ENCODE results near the gene MESP2.

Gene MESP2

DNA sequence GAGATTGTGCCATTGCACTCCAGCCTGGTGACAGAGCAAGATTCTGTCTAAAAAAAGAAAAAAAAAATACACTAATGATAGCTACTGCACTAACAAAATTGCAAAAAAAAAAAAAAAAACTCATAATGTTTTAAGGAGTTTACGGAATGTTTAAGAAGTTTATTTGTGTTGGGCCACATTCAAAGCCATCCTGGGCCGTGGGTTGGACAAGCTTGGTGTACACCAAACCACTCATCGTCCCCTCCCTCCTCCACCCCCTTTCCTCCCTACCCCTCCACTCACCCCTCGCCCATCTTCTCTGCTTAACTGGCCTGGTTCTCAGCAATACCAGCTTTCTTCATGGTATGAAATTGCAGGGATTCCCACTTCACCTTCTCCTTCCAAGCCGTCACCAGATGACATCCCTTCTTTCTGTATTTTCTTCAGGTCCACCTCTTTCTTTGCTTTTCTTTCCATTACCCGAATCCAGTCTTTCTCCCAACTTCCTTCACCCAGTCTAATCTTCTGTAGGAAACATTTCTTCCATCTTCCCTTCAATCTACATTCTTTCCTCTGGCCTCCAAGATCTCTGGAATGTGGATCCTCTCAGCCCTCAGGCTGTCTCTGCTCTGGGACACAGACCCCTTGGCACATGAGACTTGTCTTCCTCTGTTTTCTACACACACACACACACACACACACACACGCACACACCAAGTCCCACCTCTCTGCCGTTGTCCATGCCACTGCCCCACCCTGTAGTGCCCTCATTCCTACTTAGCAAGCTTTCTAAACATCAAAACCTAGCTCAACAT lies 21.6 kb upstream of the MESP2 start:
- DNase-seq (ENCODE audit: low spot score): no peak
- H3K27ac ChIP-seq (replicated peaks; ENCODE audit: low read length): no peak overlapping the region
- H3K79me1 ChIP-seq (ENCODE audit: low read depth, low read length): no peaks in the 10 kb centered on the region
- no peak overlapping the region for H2AFZ ChIP-seq (ENCODE audit: low read length)
- H2BK5ac ChIP-seq (ENCODE audit: low read length): no peak overlapping the region
- no CpG with 5 or more reads among the region's 8 CpGs for WGBS, 2 donors (ENCODE audit: extremely low coverage in 2 of 2, insufficient read length in 2 of 2, insufficient replicate concordance in 1 of 2)
- H3K23ac ChIP-seq (ENCODE audit: low read depth, low read length, poor library complexity): no peak overlapping the region
- no peak overlapping the region for H3K4me2 ChIP-seq (ENCODE audit: insufficient read depth, low read length, poor library complexity, severe bottlenecking)
- H2BK12ac ChIP-seq (ENCODE audit: low read length): no peak overlapping the region
- H3K9ac ChIP-seq (ENCODE audit: low read depth, low read length, poor library complexity): no peak overlapping the region
- H3K4me3 ChIP-seq (ENCODE audit: low read length in 2 of 2): no peak overlapping the region
- H2AK5ac ChIP-seq (ENCODE audit: low read depth, low read length): no peak overlapping the region
- H2BK15ac ChIP-seq (ENCODE audit: low read length): no peak overlapping the region
- no peak overlapping the region for H3K14ac ChIP-seq (ENCODE audit: low read length)
- H4K91ac ChIP-seq (ENCODE audit: low read depth, low read length, poor library complexity): no peak overlapping the region
- H3K18ac ChIP-seq (ENCODE audit: low read length): no peak overlapping the region
- peaks cover 0 to 2% of the 10 kb centered on the region in 2 donors for H3K9me3 ChIP-seq (replicated peaks in 1 of 2; ENCODE audit: control insufficient read depth in 2 of 2, insufficient read depth in 1 of 2, low read depth in 1 of 2, low read length in 2 of 2)
- no peak overlapping the region for H3K4ac ChIP-seq (ENCODE audit: low read length)
- no peaks in the 10 kb centered on the region for H3K36me3 ChIP-seq (replicated peaks in 1 of 2; ENCODE audit: control insufficient read depth in 2 of 2, insufficient read depth in 2 of 2, low read length in 2 of 2)
- H3K4me1 ChIP-seq (ENCODE audit: control insufficient read depth in 2 of 2, insufficient read depth in 1 of 2, low read depth in 1 of 2, low read length in 2 of 2): peaks cover 2 to 3% of the 10 kb centered on the region in 2 donors
- H4K8ac ChIP-seq (ENCODE audit: low read depth, low read length): no peak overlapping the region
- no peak overlapping the region for H2BK120ac ChIP-seq (ENCODE audit: low read depth, low read length)
- peaks cover 9 to 36% (median 19%) of the 10 kb centered on the region in 3 experiments for H3K27me3 ChIP-seq (ENCODE audit: control insufficient read depth in 3 of 3, insufficient read depth in 3 of 3, low read depth in 1 of 3, low read length in 3 of 3)

DNA sequence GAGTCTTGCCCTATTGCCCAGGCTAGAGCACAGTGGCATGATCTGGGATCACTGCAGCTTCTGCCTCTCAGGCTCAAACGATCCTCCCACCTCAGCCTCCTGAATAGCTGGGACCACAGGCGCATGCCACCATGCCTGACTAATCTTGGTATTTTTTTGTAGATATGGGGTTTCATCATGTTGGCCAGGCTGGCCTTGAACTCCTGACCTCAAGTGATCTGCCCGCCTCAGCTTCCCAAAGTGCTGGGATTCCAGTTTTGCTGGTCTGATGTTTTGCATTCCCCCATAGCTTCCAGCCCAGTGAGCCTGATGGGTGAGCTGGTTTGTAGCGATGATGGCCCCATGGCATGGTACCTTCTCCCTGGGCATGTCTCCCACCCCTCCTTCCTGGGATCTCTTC lies 20.4 kb upstream of the MESP2 start:
- Histone ChIP-seq H3K36me3 (replicated peaks in 1 of 2; ENCODE audit: control insufficient read depth in 2 of 2, insufficient read depth in 2 of 2, low read length in 2 of 2) (no peaks in the 10 kb centered on the region), H3K14ac (ENCODE audit: low read length) (no peak overlapping the region), H3K18ac (ENCODE audit: low read length) (no peak overlapping the region), H3K4me3 (ENCODE audit: low read length in 2 of 2) (peak overlapping the region in 1 of 2 donors; percentile 3), H3K23ac (ENCODE audit: low read depth, low read length, poor library complexity) (no peak overlapping the region), H3K9me3 (replicated peaks in 1 of 2; ENCODE audit: control insufficient read depth in 2 of 2, insufficient read depth in 1 of 2, low read depth in 1 of 2, low read length in 2 of 2) (peaks cover 0 to 2% of the 10 kb centered on the region in 2 donors), H3K4ac (ENCODE audit: low read length) (no peak overlapping the region), H3K4me1 (ENCODE audit: control insufficient read depth in 2 of 2, insufficient read depth in 1 of 2, low read depth in 1 of 2, low read length in 2 of 2) (no peaks in the 10 kb centered on the region), H2BK12ac (ENCODE audit: low read length) (no peak overlapping the region), H3K9ac (ENCODE audit: low read depth, low read length, poor library complexity) (no peak overlapping the region), H3K4me2 (ENCODE audit: insufficient read depth, low read length, poor library complexity, severe bottlenecking) (no peak overlapping the region), H4K91ac (ENCODE audit: low read depth, low read length, poor library complexity) (no peak overlapping the region), H2BK15ac (ENCODE audit: low read length) (peak overlapping the region; percentile 37), H2AFZ (ENCODE audit: low read length) (no peak overlapping the region), H2BK5ac (ENCODE audit: low read length) (no peak overlapping the region), H3K79me1 (ENCODE audit: low read depth, low read length) (no peaks in the 10 kb centered on the region), H3K27me3 (ENCODE audit: control insufficient read depth in 3 of 3, insufficient read depth in 3 of 3, low read depth in 1 of 3, low read length in 3 of 3) (peaks cover 0 to 28% (median 9%) of the 10 kb centered on the region in 3 experiments), H2BK120ac (ENCODE audit: low read depth, low read length) (no peak overlapping the region), H4K8ac (ENCODE audit: low read depth, low read length) (no peak overlapping the region), H3K27ac (replicated peaks; ENCODE audit: low read length) (no peak overlapping the region), H2AK5ac (ENCODE audit: low read depth, low read length) (no peak overlapping the region)
- WGBS, 2 donors (ENCODE audit: extremely low coverage in 2 of 2, insufficient read length in 2 of 2, insufficient replicate concordance in 1 of 2): no CpG with 5 or more reads among the region's 4 CpGs
- DNase-seq (ENCODE audit: low spot score): no peak

DNA sequence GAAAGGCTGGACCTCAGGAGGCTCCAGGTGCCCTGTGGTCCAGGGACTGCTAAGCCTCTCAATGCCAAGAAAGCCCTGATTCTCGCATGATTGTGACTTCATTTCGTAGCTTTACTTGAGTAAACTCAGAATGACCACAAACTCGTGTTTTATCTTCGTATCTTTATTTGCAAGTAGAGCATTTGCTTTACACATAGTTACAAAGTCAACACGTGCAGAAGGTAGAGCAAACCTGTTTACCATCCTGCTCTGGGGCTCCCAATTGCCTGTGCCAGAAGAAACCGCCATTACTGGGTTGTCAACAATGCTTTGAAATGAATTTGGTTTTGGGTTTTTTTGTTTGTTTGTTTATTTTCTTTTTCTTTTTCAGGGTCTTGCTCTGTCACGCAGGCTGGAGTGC lies 19.2 kb upstream of the MESP2 start:
- H3K27ac ChIP-seq (replicated peaks; ENCODE audit: low read length): no peak overlapping the region
- H3K79me1 ChIP-seq (ENCODE audit: low read depth, low read length): no peaks in the 10 kb centered on the region
- H2BK5ac ChIP-seq (ENCODE audit: low read length): no peak overlapping the region
- no peak overlapping the region for H3K23ac ChIP-seq (ENCODE audit: low read depth, low read length, poor library complexity)
- peaks cover 0 to 22% (median 2%) of the 10 kb centered on the region in 3 experiments for H3K27me3 ChIP-seq (ENCODE audit: control insufficient read depth in 3 of 3, insufficient read depth in 3 of 3, low read depth in 1 of 3, low read length in 3 of 3)
- H3K14ac ChIP-seq (ENCODE audit: low read length): no peak overlapping the region
- H3K4me1 ChIP-seq (ENCODE audit: control insufficient read depth in 2 of 2, insufficient read depth in 1 of 2, low read depth in 1 of 2, low read length in 2 of 2): no peaks in the 10 kb centered on the region
- H4K91ac ChIP-seq (ENCODE audit: low read depth, low read length, poor library complexity): no peak overlapping the region
- WGBS, 2 donors (ENCODE audit: extremely low coverage in 2 of 2, insufficient read length in 2 of 2, insufficient replicate concordance in 1 of 2): no CpG with 5 or more reads among the region's 7 CpGs
- H2AFZ ChIP-seq (ENCODE audit: low read length): no peak overlapping the region
- no peak overlapping the region for H3K4ac ChIP-seq (ENCODE audit: low read length)
- no peak overlapping the region for H2BK120ac ChIP-seq (ENCODE audit: low read depth, low read length)
- no peak overlapping the region for H3K4me3 ChIP-seq (ENCODE audit: low read length in 2 of 2)
- peaks cover 0 to 3% of the 10 kb centered on the region in 2 donors for H3K9me3 ChIP-seq (replicated peaks in 1 of 2; ENCODE audit: control insufficient read depth in 2 of 2, insufficient read depth in 1 of 2, low read depth in 1 of 2, low read length in 2 of 2)
- H3K4me2 ChIP-seq (ENCODE audit: insufficient read depth, low read length, poor library complexity, severe bottlenecking): no peak overlapping the region
- no peak overlapping the region for H2BK12ac ChIP-seq (ENCODE audit: low read length)
- no peaks in the 10 kb centered on the region for H3K36me3 ChIP-seq (replicated peaks in 1 of 2; ENCODE audit: control insufficient read depth in 2 of 2, insufficient read depth in 2 of 2, low read length in 2 of 2)
- no peak overlapping the region for H2BK15ac ChIP-seq (ENCODE audit: low read length)
- no peak overlapping the region for H3K9ac ChIP-seq (ENCODE audit: low read depth, low read length, poor library complexity)
- no peak overlapping the region for H2AK5ac ChIP-seq (ENCODE audit: low read depth, low read length)
- no peak for DNase-seq (ENCODE audit: low spot score)
- no peak overlapping the region for H4K8ac ChIP-seq (ENCODE audit: low read depth, low read length)
- no peak overlapping the region for H3K18ac ChIP-seq (ENCODE audit: low read length)

DNA sequence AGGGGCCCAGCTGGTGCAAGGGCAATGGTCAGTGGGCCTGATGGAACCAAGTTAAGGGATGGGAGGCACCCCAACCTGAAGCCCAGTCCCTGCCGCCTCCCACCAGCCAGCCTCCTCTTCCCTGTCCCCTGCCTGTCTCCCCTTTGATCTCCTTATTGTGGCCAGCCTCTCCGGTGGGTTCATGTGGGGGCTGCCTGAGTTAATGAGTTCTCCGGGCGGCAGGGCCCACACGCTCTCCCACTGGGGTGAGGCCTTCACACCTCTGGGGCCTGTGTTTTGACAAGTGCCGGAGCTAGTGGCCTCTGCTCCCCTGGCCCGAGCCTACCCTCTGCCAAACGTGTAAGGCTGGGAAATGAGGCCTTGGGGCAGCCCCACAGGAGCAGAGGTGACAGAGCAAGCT lies 17.8 kb upstream of the MESP2 start:
- H4K91ac ChIP-seq (ENCODE audit: low read depth, low read length, poor library complexity): no peak overlapping the region
- no peak overlapping the region for H2AK5ac ChIP-seq (ENCODE audit: low read depth, low read length)
- no peak overlapping the region for H3K9ac ChIP-seq (ENCODE audit: low read depth, low read length, poor library complexity)
- H2AFZ ChIP-seq (ENCODE audit: low read length): no peak overlapping the region
- no peak for DNase-seq (ENCODE audit: low spot score)
- H3K4ac ChIP-seq (ENCODE audit: low read length): no peak overlapping the region
- H3K27me3 ChIP-seq (ENCODE audit: control insufficient read depth in 3 of 3, insufficient read depth in 3 of 3, low read depth in 1 of 3, low read length in 3 of 3): peaks cover 0 to 15% (median 0%) of the 10 kb centered on the region in 3 experiments
- H3K79me1 ChIP-seq (ENCODE audit: low read depth, low read length): no peaks in the 10 kb centered on the region
- H3K27ac ChIP-seq (replicated peaks; ENCODE audit: low read length): no peak overlapping the region
- no CpG with 5 or more reads among the region's 8 CpGs for WGBS, 2 donors (ENCODE audit: extremely low coverage in 2 of 2, insufficient read length in 2 of 2, insufficient replicate concordance in 1 of 2)
- no peaks in the 10 kb centered on the region for H3K4me1 ChIP-seq (ENCODE audit: control insufficient read depth in 2 of 2, insufficient read depth in 1 of 2, low read depth in 1 of 2, low read length in 2 of 2)
- H2BK5ac ChIP-seq (ENCODE audit: low read length): peak overlapping the region; percentile 84
- H3K23ac ChIP-seq (ENCODE audit: low read depth, low read length, poor library complexity): no peak overlapping the region
- H3K14ac ChIP-seq (ENCODE audit: low read length): peak overlapping the region; percentile 1
- no peak overlapping the region for H3K4me2 ChIP-seq (ENCODE audit: insufficient read depth, low read length, poor library complexity, severe bottlenecking)
- no peaks in the 10 kb centered on the region for H3K36me3 ChIP-seq (replicated peaks in 1 of 2; ENCODE audit: control insufficient read depth in 2 of 2, insufficient read depth in 2 of 2, low read length in 2 of 2)
- no peak overlapping the region for H3K4me3 ChIP-seq (ENCODE audit: low read length in 2 of 2)
- peak overlapping the region; percentile 46 for H2BK12ac ChIP-seq (ENCODE audit: low read length)
- H3K9me3 ChIP-seq (replicated peaks in 1 of 2; ENCODE audit: control insufficient read depth in 2 of 2, insufficient read depth in 1 of 2, low read depth in 1 of 2, low read length in 2 of 2): peaks cover 0 to 4% of the 10 kb centered on the region in 2 donors
- H2BK120ac ChIP-seq (ENCODE audit: low read depth, low read length): no peak overlapping the region
- peak overlapping the region; percentile 17 for H3K18ac ChIP-seq (ENCODE audit: low read length)
- peak overlapping the region; percentile 37 for H2BK15ac ChIP-seq (ENCODE audit: low read length)
- peak overlapping the region; percentile 72 for H4K8ac ChIP-seq (ENCODE audit: low read depth, low read length)

Measured in neuronal stem cell (in vitro differentiated cells).